ENCODE results near the gene RAD1. TPM values are rescaled to one million over a fixed set of nuclear protein-coding genes. Genes with fewer than 3 reads are reported as not detected.
"Not testable (repeated sequence)": the region's sequence is repeated elsewhere in the genome, so short reads cannot be mapped to it uniquely, and the experiment has no call there.

Gene RAD1
- 8.8 and 19.4 TPM in 2 replicates for total RNA-seq

GRCh38 chr5:34915139-34915855 is at the start of gene RAD1, which contains the start of gene BRIX1:
Gene RAD1 (minus strand): TSS chr5:34915504. CDS start chr5:34914892, 612 bp downstream.
Gene BRIX1 (plus strand): TSS chr5:34915711. CDS start chr5:34915739, 28 bp downstream.
- DNase-seq (ENCODE audit: extremely low read depth, low read depth, low spot score) = peak; percentile 83

GRCh38 chr5:34959323-34959722 is 44.0 kb upstream of the RAD1 start:
- DNase-seq (ENCODE audit: extremely low read depth, low read depth, low spot score) = no peak

- peak; percentile 4 for DNase-seq (ENCODE audit: extremely low read depth, low read depth, low spot score)
These were observed 42.8 kb upstream of the RAD1 start for GRCh38 chr5:34957857-34958690.

- no peak for DNase-seq (ENCODE audit: extremely low read depth, low read depth, low spot score)
These were observed 42.0 kb upstream of the RAD1 start for GRCh38 chr5:34957321-34957720.

GRCh38 chr5:34944460-34945047 is 29.2 kb upstream of the RAD1 start:
- no peak for DNase-seq (ENCODE audit: extremely low read depth, low read depth, low spot score)

- no peak for DNase-seq (ENCODE audit: extremely low read depth, low read depth, low spot score)
These were observed 28.7 kb upstream of the RAD1 start for GRCh38 chr5:34944044-34944443.

GRCh38 chr5:34941936-34942335 is 26.6 kb upstream of the RAD1 start:
- no peak for DNase-seq (ENCODE audit: extremely low read depth, low read depth, low spot score)

- no peak for DNase-seq (ENCODE audit: extremely low read depth, low read depth, low spot score)
These were observed 17.6 kb upstream of the RAD1 start for GRCh38 chr5:34932947-34933346.

GRCh38 chr5:34930870-34931269 is 15.6 kb upstream of the RAD1 start:
- DNase-seq (ENCODE audit: extremely low read depth, low read depth, low spot score) = no peak

GRCh38 chr5:34930462-34930844 is 15.1 kb upstream of the RAD1 start:
- DNase-seq (ENCODE audit: extremely low read depth, low read depth, low spot score) = no peak

- DNase-seq (ENCODE audit: extremely low read depth, low read depth, low spot score) = no peak
These were observed 14.6 kb upstream of the RAD1 start for GRCh38 chr5:34929720-34930461.

GRCh38 chr5:34929134-34929719 is 13.9 kb upstream of the RAD1 start, which contains the start of gene DNAJC21:
Gene DNAJC21 (plus strand): TSS chr5:34929559. CDS start chr5:34929820, 261 bp downstream.
- no peak for DNase-seq (ENCODE audit: extremely low read depth, low read depth, low spot score)

GRCh38 chr5:34928267-34928666 is 13.0 kb upstream of the RAD1 start:
- no peak for DNase-seq (ENCODE audit: extremely low read depth, low read depth, low spot score)

GRCh38 chr5:34927785-34928184 is 12.5 kb upstream of the RAD1 start:
- DNase-seq (ENCODE audit: extremely low read depth, low read depth, low spot score) = no peak

GRCh38 chr5:34926318-34926888 is 11.1 kb upstream of the RAD1 start:
- no peak for DNase-seq (ENCODE audit: extremely low read depth, low read depth, low spot score)

- DNase-seq (ENCODE audit: extremely low read depth, low read depth, low spot score) = no peak
These were observed 9.1 kb upstream of the RAD1 start for GRCh38 chr5:34924462-34924765.

- peak; percentile 62 for DNase-seq (ENCODE audit: extremely low read depth, low read depth, low spot score)
These were observed 8.6 kb upstream of the RAD1 start for GRCh38 chr5:34923694-34924461.

- DNase-seq (ENCODE audit: extremely low read depth, low read depth, low spot score) = not testable (repeated sequence)
These were observed 8.0 kb upstream of the RAD1 start for GRCh38 chr5:34923256-34923655.

- no peak for DNase-seq (ENCODE audit: extremely low read depth, low read depth, low spot score)
These were observed 3.8 kb upstream of the RAD1 start for GRCh38 chr5:34919077-34919476.
